Measurements from ENCODE around the gene ARHGAP21.
"Not testable (repeated sequence)": the region's sequence is repeated elsewhere in the genome, so short reads cannot be mapped to it uniquely, and the experiment has no call there.

Gene ARHGAP21

GRCh38 chr10:24759672-24760071, 36.0 kb upstream of the ARHGAP21 start:
- Histone ChIP-seq H2AK5ac (ENCODE audit: low read length) (no peak overlapping the region), H3K56ac (ENCODE audit: low read length) (no peak overlapping the region), H3K27ac (ENCODE audit: low read depth, low read length) (no peak overlapping the region), H3K4ac (ENCODE audit: low read depth, low read length) (no peak overlapping the region), H3K4me3 (ENCODE audit: low read length) (no peak overlapping the region), H3K36me3 (ENCODE audit: control insufficient read depth, insufficient read depth, low read length) (no peaks in the 10 kb centered on the region), H3K9ac (ENCODE audit: low read length) (no peak overlapping the region), H3K4me1 (ENCODE audit: control insufficient read depth, low read depth, low read length) (no peaks in the 10 kb centered on the region), H3K79me1 (ENCODE audit: low read length) (no peaks in the 10 kb centered on the region), H4K5ac (ENCODE audit: low read length) (no peak overlapping the region), H2BK120ac (ENCODE audit: low read depth, low read length) (no peak overlapping the region), H4K8ac (ENCODE audit: low read depth, low read length) (no peak overlapping the region), H3K27me3 (ENCODE audit: insufficient read depth, low read length, poor library complexity) (no peaks in the 10 kb centered on the region), H2BK5ac (ENCODE audit: low read length) (no peak overlapping the region), H3K79me2 (ENCODE audit: control insufficient read depth, insufficient read depth, low read length) (no peaks in the 10 kb centered on the region), H2BK15ac (replicated peaks; ENCODE audit: low read depth) (no peak overlapping the region), H3K23ac (ENCODE audit: low read length) (no peak overlapping the region), H3K4me2 (ENCODE audit: low read length) (no peak overlapping the region), H3K18ac (ENCODE audit: low read length) (no peak overlapping the region)
- no peak for DNase-seq
- whole genome bisulfite sequencing (ENCODE audit: extremely low coverage, insufficient coverage, low lambda C conversion rate), result no CpG with 5 or more reads among the region's 2 CpGs

- H3K27me3 ChIP-seq (ENCODE audit: insufficient read depth, low read length, poor library complexity), result not testable (repeated sequence)
- no CpG with 5 or more reads among the region's 3 CpGs for WGBS (ENCODE audit: extremely low coverage, insufficient coverage, low lambda C conversion rate)
These were observed 34.6 kb upstream of the ARHGAP21 start for GRCh38 chr10:24758254-24758653.

DNA sequence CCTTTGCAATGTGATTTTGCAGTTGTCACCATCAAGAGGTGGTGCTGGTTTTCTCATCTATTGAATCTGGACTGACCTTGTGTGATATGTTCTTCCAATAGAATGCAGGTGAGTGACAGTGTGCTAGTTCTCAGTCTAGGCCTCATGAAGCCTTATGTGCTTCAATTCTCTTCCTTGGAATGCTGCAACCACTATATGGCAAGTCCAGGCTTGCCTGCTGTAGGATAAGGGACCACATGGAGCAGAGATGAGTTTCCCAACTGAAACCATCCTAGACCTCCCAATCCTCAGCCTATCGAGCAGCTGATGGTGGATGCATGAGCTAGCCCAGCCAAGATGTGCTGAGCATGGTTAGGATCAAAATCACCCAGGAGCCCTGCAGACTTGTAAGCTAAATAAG, 32.6 kb upstream of the ARHGAP21 start:
- Histone ChIP-seq H4K5ac (ENCODE audit: low read length) (no peak overlapping the region), H3K4ac (ENCODE audit: low read depth, low read length) (no peak overlapping the region), H3K23ac (ENCODE audit: low read length) (no peak overlapping the region), H3K4me2 (ENCODE audit: low read length) (no peak overlapping the region), H3K36me3 (ENCODE audit: control insufficient read depth, insufficient read depth, low read length) (no peaks in the 10 kb centered on the region), H3K79me2 (ENCODE audit: control insufficient read depth, insufficient read depth, low read length) (no peaks in the 10 kb centered on the region), H3K4me3 (ENCODE audit: low read length) (no peak overlapping the region), H3K27me3 (ENCODE audit: insufficient read depth, low read length, poor library complexity) (no peaks in the 10 kb centered on the region), H3K27ac (ENCODE audit: low read depth, low read length) (no peak overlapping the region), H2BK5ac (ENCODE audit: low read length) (no peak overlapping the region), H2AK5ac (ENCODE audit: low read length) (no peak overlapping the region), H3K4me1 (ENCODE audit: control insufficient read depth, low read depth, low read length) (no peaks in the 10 kb centered on the region), H3K79me1 (ENCODE audit: low read length) (no peaks in the 10 kb centered on the region), H3K56ac (ENCODE audit: low read length) (no peak overlapping the region), H2BK15ac (replicated peaks; ENCODE audit: low read depth) (no peak overlapping the region), H3K18ac (ENCODE audit: low read length) (no peak overlapping the region), H4K8ac (ENCODE audit: low read depth, low read length) (no peak overlapping the region), H3K9ac (ENCODE audit: low read length) (no peak overlapping the region), H2BK120ac (ENCODE audit: low read depth, low read length) (no peak overlapping the region)
- DNase-seq, result no peak
- no CpG with 5 or more reads among the region's 1 CpG for WGBS (ENCODE audit: extremely low coverage, insufficient coverage, low lambda C conversion rate)

More at GRCh38 chr10:24758254-24758653, 34.6 kb upstream of the ARHGAP21 start:
- H2AK5ac ChIP-seq (ENCODE audit: low read length); H3K56ac ChIP-seq (ENCODE audit: low read length); H3K4me3 ChIP-seq (ENCODE audit: low read length); H3K4me2 ChIP-seq (ENCODE audit: low read length); H3K23ac ChIP-seq (ENCODE audit: low read length); H3K9ac ChIP-seq (ENCODE audit: low read length); H4K8ac ChIP-seq (ENCODE audit: low read depth, low read length); H3K4me1 ChIP-seq (ENCODE audit: control insufficient read depth, low read depth, low read length); H2BK120ac ChIP-seq (ENCODE audit: low read depth, low read length); H2BK15ac ChIP-seq (replicated peaks; ENCODE audit: low read depth); H3K36me3 ChIP-seq (ENCODE audit: control insufficient read depth, insufficient read depth, low read length); H4K5ac ChIP-seq (ENCODE audit: low read length); H2BK5ac ChIP-seq (ENCODE audit: low read length); H3K79me2 ChIP-seq (ENCODE audit: control insufficient read depth, insufficient read depth, low read length); DNase-seq; H3K27ac ChIP-seq (ENCODE audit: low read depth, low read length); H3K18ac ChIP-seq (ENCODE audit: low read length); H3K4ac ChIP-seq (ENCODE audit: low read depth, low read length); H3K79me1 ChIP-seq (ENCODE audit: low read length): not testable (repeated sequence)

GRCh38 chr10:24751716-24752115, 28.0 kb upstream of the ARHGAP21 start:
- Histone ChIP-seq H3K36me3 (ENCODE audit: control insufficient read depth, insufficient read depth, low read length) (no peaks in the 10 kb centered on the region), H3K79me1 (ENCODE audit: low read length) (no peaks in the 10 kb centered on the region), H3K23ac (ENCODE audit: low read length) (no peak overlapping the region), H3K27me3 (ENCODE audit: insufficient read depth, low read length, poor library complexity) (no peaks in the 10 kb centered on the region), H3K4me1 (ENCODE audit: control insufficient read depth, low read depth, low read length) (no peaks in the 10 kb centered on the region), H3K56ac (ENCODE audit: low read length) (no peak overlapping the region), H3K4me3 (ENCODE audit: low read length) (no peak overlapping the region), H4K5ac (ENCODE audit: low read length) (no peak overlapping the region), H2BK5ac (ENCODE audit: low read length) (no peak overlapping the region), H3K4me2 (ENCODE audit: low read length) (no peak overlapping the region), H2BK120ac (ENCODE audit: low read depth, low read length) (no peak overlapping the region), H3K79me2 (ENCODE audit: control insufficient read depth, insufficient read depth, low read length) (no peaks in the 10 kb centered on the region), H3K9ac (ENCODE audit: low read length) (no peak overlapping the region), H2AK5ac (ENCODE audit: low read length) (no peak overlapping the region), H3K27ac (ENCODE audit: low read depth, low read length) (no peak overlapping the region), H2BK15ac (replicated peaks; ENCODE audit: low read depth) (no peak overlapping the region), H3K18ac (ENCODE audit: low read length) (no peak overlapping the region), H4K8ac (ENCODE audit: low read depth, low read length) (no peak overlapping the region), H3K4ac (ENCODE audit: low read depth, low read length) (no peak overlapping the region)
- no CpG with 5 or more reads among the region's 1 CpG for WGBS (ENCODE audit: extremely low coverage, insufficient coverage, low lambda C conversion rate)
- DNase-seq, result no peak

- WGBS (ENCODE audit: extremely low coverage, insufficient coverage, low lambda C conversion rate), result no CpG with 5 or more reads among the region's 2 CpGs
- no peak overlapping the region for H2BK5ac ChIP-seq (ENCODE audit: low read length)
- H3K23ac ChIP-seq (ENCODE audit: low read length), result no peak overlapping the region
- H3K27me3 ChIP-seq (ENCODE audit: insufficient read depth, low read length, poor library complexity), result no peaks in the 10 kb centered on the region
- no peak overlapping the region for H3K4me2 ChIP-seq (ENCODE audit: low read length)
- no peak overlapping the region for H2BK15ac ChIP-seq (replicated peaks; ENCODE audit: low read depth)
- H4K8ac ChIP-seq (ENCODE audit: low read depth, low read length), result no peak overlapping the region
- H3K4me3 ChIP-seq (ENCODE audit: low read length), result no peak overlapping the region
- H3K56ac ChIP-seq (ENCODE audit: low read length), result no peak overlapping the region
- DNase-seq, result no peak
- H4K5ac ChIP-seq (ENCODE audit: low read length), result no peak overlapping the region
- no peak overlapping the region for H3K18ac ChIP-seq (ENCODE audit: low read length)
- no peak overlapping the region for H2AK5ac ChIP-seq (ENCODE audit: low read length)
- no peaks in the 10 kb centered on the region for H3K4me1 ChIP-seq (ENCODE audit: control insufficient read depth, low read depth, low read length)
- no peak overlapping the region for H2BK120ac ChIP-seq (ENCODE audit: low read depth, low read length)
- no peak overlapping the region for H3K27ac ChIP-seq (ENCODE audit: low read depth, low read length)
- H3K79me1 ChIP-seq (ENCODE audit: low read length), result no peaks in the 10 kb centered on the region
- H3K4ac ChIP-seq (ENCODE audit: low read depth, low read length), result no peak overlapping the region
- H3K36me3 ChIP-seq (ENCODE audit: control insufficient read depth, insufficient read depth, low read length), result no peaks in the 10 kb centered on the region
- H3K79me2 ChIP-seq (ENCODE audit: control insufficient read depth, insufficient read depth, low read length), result no peaks in the 10 kb centered on the region
- H3K9ac ChIP-seq (ENCODE audit: low read length), result no peak overlapping the region
These were observed 27.0 kb upstream of the ARHGAP21 start for GRCh38 chr10:24750695-24751094.

GRCh38 chr10:24748214-24748613, 24.5 kb upstream of the ARHGAP21 start:
- H2BK5ac ChIP-seq (ENCODE audit: low read length), result no peak overlapping the region

More at GRCh38 chr10:24748214-24748613, 24.5 kb upstream of the ARHGAP21 start:
- H3K18ac ChIP-seq (ENCODE audit: low read length), result no peak overlapping the region
- DNase-seq, result no peak
- H2AK5ac ChIP-seq (ENCODE audit: low read length), result no peak overlapping the region
- H3K4ac ChIP-seq (ENCODE audit: low read depth, low read length), result no peak overlapping the region
- H4K5ac ChIP-seq (ENCODE audit: low read length), result no peak overlapping the region
- no peaks in the 10 kb centered on the region for H3K79me2 ChIP-seq (ENCODE audit: control insufficient read depth, insufficient read depth, low read length)
- H3K36me3 ChIP-seq (ENCODE audit: control insufficient read depth, insufficient read depth, low read length), result no peaks in the 10 kb centered on the region
- no CpG with 5 or more reads among the region's 4 CpGs for WGBS (ENCODE audit: extremely low coverage, insufficient coverage, low lambda C conversion rate)
- H3K4me1 ChIP-seq (ENCODE audit: control insufficient read depth, low read depth, low read length), result no peaks in the 10 kb centered on the region
- no peak overlapping the region for H3K23ac ChIP-seq (ENCODE audit: low read length)
- H2BK120ac ChIP-seq (ENCODE audit: low read depth, low read length), result no peak overlapping the region
- H3K56ac ChIP-seq (ENCODE audit: low read length), result no peak overlapping the region
- no peaks in the 10 kb centered on the region for H3K79me1 ChIP-seq (ENCODE audit: low read length)
- H3K4me3 ChIP-seq (ENCODE audit: low read length), result no peak overlapping the region
- H2BK15ac ChIP-seq (replicated peaks; ENCODE audit: low read depth), result no peak overlapping the region
- H4K8ac ChIP-seq (ENCODE audit: low read depth, low read length), result no peak overlapping the region
- H3K4me2 ChIP-seq (ENCODE audit: low read length), result no peak overlapping the region
- H3K27me3 ChIP-seq (ENCODE audit: insufficient read depth, low read length, poor library complexity), result no peaks in the 10 kb centered on the region
- H3K27ac ChIP-seq (ENCODE audit: low read depth, low read length), result no peak overlapping the region
- H3K9ac ChIP-seq (ENCODE audit: low read length), result no peak overlapping the region

All from mesendoderm (in vitro differentiated cells).